Body of pancreas (tissue), 4 donors: Measurements from ENCODE around the gene FAM114A1. TPM values are rescaled to one million over a fixed set of nuclear protein-coding genes. Genes with fewer than 3 reads are reported as not detected.
"Not testable (repeated sequence)": the region's sequence is repeated elsewhere in the genome, so short reads cannot be mapped to it uniquely, and the experiment has no call there.

Source experiments
- ATAC-seq: fragments of 150-250 bp; one replicate; pipeline ENCODE4 v1.9.1; 2016
- DNase-seq, 4 donors: peaks; one replicate each; pipeline ENCODE4 v3.0.0-alpha.2; 2019
- H3K27ac ChIP-seq, 4 donors: fragments of 200-600 bp; sonication (generic); 1 replicate in 3 of 4; 2 replicates in 1 of 4; pipeline versions ENCODE4 v1.5.1 to v1.6.1; 2016 to 2019; ENCODE audit warnings: mild to moderate bottlenecking in 1 of 4, mixed read lengths in 1 of 4, moderate library complexity in 1 of 4
- H3K27me3 ChIP-seq, 2 donors: fragments of 200-600 bp; sonication (generic); one replicate each; pipeline ENCODE4 v1.6.0; 2016; ENCODE audit warnings: mild to moderate bottlenecking in 1 of 2
- H3K36me3 ChIP-seq, 2 donors: fragments of 200-600 bp; sonication (generic); replicated peaks in 1 of 2; 2 replicates each; pipeline ENCODE4 v1.5.1; 2016; ENCODE audit warnings: low read depth in 2 of 2; ENCODE audit not compliant: insufficient read depth in 1 of 2
- H3K4me1 ChIP-seq: fragments of 200-600 bp; sonication (generic); one replicate; pipeline ENCODE4 v1.6.0; 2016
- H3K4me3 ChIP-seq, 2 donors: fragments of 200-600 bp; sonication (generic); 1 replicate in 1 of 2; 2 replicates in 1 of 2; pipeline ENCODE4 v1.5.1; 2016 to 2019
- H3K9me3 ChIP-seq, 3 donors: fragments of 200-600 bp; sonication (generic); 1 replicate in 2 of 3; 2 replicates in 1 of 3; pipeline ENCODE4 v1.5.1; 2016
- POLR2A ChIP-seq, 3 donors: fragments of 450-650 bp; IDR thresholded peaks; one replicate each; pipeline ENCODE4 v1.6.1; 2016; ENCODE audit warnings: antibody characterized with exemption in 3 of 3, mild to moderate bottlenecking in 2 of 3
- WGBS, 2 donors: methylation state at CpG; one replicate each; pipeline ENCODE4 v1.1.5; 2017; 5-methylcytosine and 5-hydroxymethylcytosine counted together
- intact Hi-C: fragments of 100-400 bp; cut with DNase I; formaldehyde crosslinking; loops from one replicate; pipeline ENCODE4 v1.15.1; 2023
- total RNA-seq, 2 donors: library from RNA; depleted of rRNA; stranded (reverse); fragments of >200 nt; gene quantifications; one replicate each; pipeline ENCODE4 v1.1.0, GENCODE V29; 2016
- TF ChIP-seq, protein P1 (sequence below), 7 experiments: fragments of 450-650 bp in 4 of 7; fragments of 200-600 bp in 3 of 7; sonication (generic) in 3 of 7; IDR thresholded peaks; one replicate each; pipeline ENCODE4 v1.5.1; 2016 to 2019; ENCODE audit warnings: antibody characterized with exemption in 7 of 7

FAM114A1 gene
- total RNA-seq, 2 donors from 2014 or later: 30.6 to 43.2 TPM

DNA sequence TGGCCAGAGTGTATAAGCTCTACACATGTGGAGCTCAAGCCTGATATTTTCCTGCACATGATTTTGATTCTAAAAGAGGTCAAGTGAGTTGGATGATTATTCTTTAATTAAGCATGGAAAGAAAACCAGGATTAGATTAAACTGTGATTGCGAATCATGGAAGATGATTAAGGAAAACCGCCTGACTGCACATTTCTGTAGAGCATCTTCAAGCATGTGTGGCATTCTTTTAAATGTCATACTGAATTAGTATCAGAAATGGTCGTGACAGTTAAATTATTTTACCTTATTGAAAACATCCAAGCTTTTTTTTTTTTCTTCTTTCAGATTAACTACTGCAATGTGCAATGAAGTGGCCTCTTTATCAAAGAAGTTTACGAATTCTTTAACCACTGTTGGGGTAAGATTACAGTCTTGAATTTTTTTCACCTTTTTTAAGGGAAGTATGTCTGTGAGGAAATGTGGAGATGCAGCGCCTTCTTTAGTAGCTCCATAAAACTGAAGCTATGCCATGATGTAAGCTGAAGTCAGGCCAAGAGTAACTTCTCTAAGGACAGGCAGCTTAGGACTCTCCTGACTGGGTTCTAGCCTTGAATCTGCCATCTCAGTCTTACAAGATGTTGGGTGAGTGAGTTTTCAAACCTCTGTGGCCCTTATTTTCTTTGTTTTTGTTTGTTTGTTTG lies 67.9 kb downstream of the FAM114A1 start:
- H3K4me3 ChIP-seq: no peak overlapping the region
- TF ChIP-seq, protein P1, sequence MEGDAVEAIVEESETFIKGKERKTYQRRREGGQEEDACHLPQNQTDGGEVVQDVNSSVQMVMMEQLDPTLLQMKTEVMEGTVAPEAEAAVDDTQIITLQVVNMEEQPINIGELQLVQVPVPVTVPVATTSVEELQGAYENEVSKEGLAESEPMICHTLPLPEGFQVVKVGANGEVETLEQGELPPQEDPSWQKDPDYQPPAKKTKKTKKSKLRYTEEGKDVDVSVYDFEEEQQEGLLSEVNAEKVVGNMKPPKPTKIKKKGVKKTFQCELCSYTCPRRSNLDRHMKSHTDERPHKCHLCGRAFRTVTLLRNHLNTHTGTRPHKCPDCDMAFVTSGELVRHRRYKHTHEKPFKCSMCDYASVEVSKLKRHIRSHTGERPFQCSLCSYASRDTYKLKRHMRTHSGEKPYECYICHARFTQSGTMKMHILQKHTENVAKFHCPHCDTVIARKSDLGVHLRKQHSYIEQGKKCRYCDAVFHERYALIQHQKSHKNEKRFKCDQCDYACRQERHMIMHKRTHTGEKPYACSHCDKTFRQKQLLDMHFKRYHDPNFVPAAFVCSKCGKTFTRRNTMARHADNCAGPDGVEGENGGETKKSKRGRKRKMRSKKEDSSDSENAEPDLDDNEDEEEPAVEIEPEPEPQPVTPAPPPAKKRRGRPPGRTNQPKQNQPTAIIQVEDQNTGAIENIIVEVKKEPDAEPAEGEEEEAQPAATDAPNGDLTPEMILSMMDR (IDR thresholded peaks at IDR 0.05): no peak
- no peak for TF ChIP-seq POLR2A (IDR thresholded peaks at IDR 0.05)
- DNase-seq (no peak), ATAC-seq (no peak)
- intact Hi-C loops: no loop called here
- no peaks in the 10 kb centered on the region for H3K27me3 ChIP-seq
- H3K36me3 ChIP-seq: peaks cover 0 to 16% of the 10 kb centered on the region in 2 donors
- no peak overlapping the region for H3K27ac ChIP-seq
- no peaks in the 10 kb centered on the region for H3K9me3 ChIP-seq
- 86 to 90% methylated on average over 5 of the region's 5 CpGs for WGBS, 2 donors
- no peaks in the 10 kb centered on the region for H3K4me1 ChIP-seq

- H3K27ac ChIP-seq: no peak overlapping the region
- no peaks in the 10 kb centered on the region for H3K27me3 ChIP-seq
- 63 to 69% methylated on average over 1 of the region's 1 CpG for WGBS, 2 donors
- no peak overlapping the region for H3K4me3 ChIP-seq
- TF ChIP-seq, protein P1 (IDR thresholded peaks at IDR 0.05): no peak
- no peak for TF ChIP-seq POLR2A (IDR thresholded peaks at IDR 0.05)
- no peak for DNase-seq
- H3K9me3 ChIP-seq: no peaks in the 10 kb centered on the region
- ATAC-seq: no peak
- intact Hi-C loops: no loop called here
- H3K4me1 ChIP-seq: no peaks in the 10 kb centered on the region
- H3K36me3 ChIP-seq: peaks cover 0 to 9% of the 10 kb centered on the region in 2 donors
These were observed 71.6 kb downstream of the FAM114A1 start for GRCh38 chr4:38939165-38939564.

DNA sequence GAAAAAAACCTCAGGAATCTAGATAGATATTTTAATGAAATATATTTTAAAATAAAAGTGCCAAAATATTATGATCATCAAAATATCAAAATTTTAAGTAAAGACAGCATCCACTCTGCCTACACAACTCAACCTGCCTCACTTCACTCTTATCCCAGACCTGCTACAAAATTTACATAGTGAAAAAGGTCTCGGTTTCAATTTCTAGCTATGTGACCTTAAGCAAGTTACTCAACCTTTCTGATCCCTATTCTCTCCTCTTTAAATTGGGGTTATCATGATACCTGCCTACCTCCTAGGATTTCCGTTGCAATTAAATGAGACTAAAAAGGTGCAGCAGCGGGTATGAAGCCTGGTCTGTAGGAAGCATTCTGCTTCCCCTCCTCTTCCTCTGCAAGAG lies 72.9 kb downstream of the FAM114A1 start:
- Histone ChIP-seq H3K27ac (no peak overlapping the region), H3K36me3 (peaks cover 0 to 13% of the 10 kb centered on the region in 2 donors), H3K4me1 (no peaks in the 10 kb centered on the region), H3K4me3 (no peak overlapping the region), H3K27me3 (no peaks in the 10 kb centered on the region), H3K9me3 (no peaks in the 10 kb centered on the region)
- intact Hi-C loops: no loop called here
- DNase-seq (no peak), ATAC-seq (no peak)
- TF ChIP-seq, protein P1 (IDR thresholded peaks at IDR 0.05): no peak
- TF ChIP-seq POLR2A (IDR thresholded peaks at IDR 0.05): no peak
- WGBS, 2 donors: 92 to 93% methylated on average over 3 of the region's 3 CpGs

DNA sequence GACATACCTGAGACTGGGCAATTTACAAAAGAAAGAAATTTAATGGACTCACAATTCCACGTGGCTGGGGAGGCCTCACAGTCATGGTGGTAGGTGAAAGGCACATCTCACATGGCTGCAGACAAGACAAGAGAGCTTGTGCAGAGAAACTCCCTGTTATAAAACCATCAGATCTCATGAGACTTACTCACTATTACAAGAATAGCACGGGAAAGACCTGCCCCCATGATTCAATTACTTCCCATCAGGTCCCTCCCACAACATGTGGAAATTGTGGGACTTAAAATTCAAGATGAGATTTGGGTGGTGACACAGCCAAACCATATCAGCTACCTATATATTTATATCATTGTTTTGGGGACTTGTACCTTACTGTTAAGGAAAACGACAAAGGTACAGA lies 74.3 kb downstream of the FAM114A1 start:
- H3K27me3 ChIP-seq, H3K4me3 ChIP-seq, H3K9me3 ChIP-seq, ATAC-seq, DNase-seq, H3K27ac ChIP-seq, H3K4me1 ChIP-seq, intact Hi-C loops: not testable (repeated sequence)
- WGBS, 2 donors: 76 to 78% methylated on average over 3 of the region's 3 CpGs
- H3K36me3 ChIP-seq: peaks cover 0 to 14% of the 10 kb centered on the region in 2 donors

- Histone ChIP-seq H3K27me3 (no peaks in the 10 kb centered on the region), H3K27ac (no peak overlapping the region), H3K9me3 (no peaks in the 10 kb centered on the region), H3K4me1 (no peaks in the 10 kb centered on the region), H3K36me3 (peaks cover 0 to 11% of the 10 kb centered on the region in 2 donors), H3K4me3 (no peak overlapping the region)
- DNase-seq (peak; percentile 15 to 53 (median 35)), ATAC-seq (no peak)
- TF ChIP-seq, protein P1 (IDR thresholded peaks at IDR 0.05): no peak
- no peak for TF ChIP-seq POLR2A (IDR thresholded peaks at IDR 0.05)
- 77 to 87% methylated on average over 4 of the region's 4 CpGs for WGBS, 2 donors
- intact Hi-C loops: no loop called here
These were observed 75.7 kb downstream of the FAM114A1 start for GRCh38 chr4:38943343-38943742.
